ENCODE data around the gene WSB1.
A peak's percentile ranks its signal among the peaks of the same experiment; 100 is the strongest.

The WSB1 gene, protein sequence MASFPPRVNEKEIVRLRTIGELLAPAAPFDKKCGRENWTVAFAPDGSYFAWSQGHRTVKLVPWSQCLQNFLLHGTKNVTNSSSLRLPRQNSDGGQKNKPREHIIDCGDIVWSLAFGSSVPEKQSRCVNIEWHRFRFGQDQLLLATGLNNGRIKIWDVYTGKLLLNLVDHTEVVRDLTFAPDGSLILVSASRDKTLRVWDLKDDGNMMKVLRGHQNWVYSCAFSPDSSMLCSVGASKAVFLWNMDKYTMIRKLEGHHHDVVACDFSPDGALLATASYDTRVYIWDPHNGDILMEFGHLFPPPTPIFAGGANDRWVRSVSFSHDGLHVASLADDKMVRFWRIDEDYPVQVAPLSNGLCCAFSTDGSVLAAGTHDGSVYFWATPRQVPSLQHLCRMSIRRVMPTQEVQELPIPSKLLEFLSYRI

GRCh38 chr17:27293898-27294688 lies at the start of gene WSB1:
WSB1 (plus strand) TSS chr17:27294114; CDS start chr17:27294396, 282 bp downstream.
- H3K4me3 ChIP-seq (ENCODE audit: low read depth, low read length): peak within 1 kb of the TSS; percentile 84
- in situ Hi-C loops (cut with HindIII; ENCODE audit: low sequenced_read_pairs): no loop called here
- DNase-seq (ENCODE audit: low read depth): peak; percentile 63
- no peak for TF ChIP-seq CTCF (IDR thresholded peaks at IDR 0.05; ENCODE audit: low read depth, low read length, missing control alignments)

- DNase-seq (ENCODE audit: low read depth): peak; percentile 73
- in situ Hi-C loops (cut with HindIII; ENCODE audit: low sequenced_read_pairs): no loop called here
- no peak overlapping the region for H3K4me3 ChIP-seq (ENCODE audit: low read depth, low read length)
- TF ChIP-seq CTCF (IDR thresholded peaks at IDR 0.05; ENCODE audit: low read depth, low read length, missing control alignments): no peak
These were observed 49.3 kb upstream of the WSB1 start for GRCh38 chr17:27244491-27245223.

DNA sequence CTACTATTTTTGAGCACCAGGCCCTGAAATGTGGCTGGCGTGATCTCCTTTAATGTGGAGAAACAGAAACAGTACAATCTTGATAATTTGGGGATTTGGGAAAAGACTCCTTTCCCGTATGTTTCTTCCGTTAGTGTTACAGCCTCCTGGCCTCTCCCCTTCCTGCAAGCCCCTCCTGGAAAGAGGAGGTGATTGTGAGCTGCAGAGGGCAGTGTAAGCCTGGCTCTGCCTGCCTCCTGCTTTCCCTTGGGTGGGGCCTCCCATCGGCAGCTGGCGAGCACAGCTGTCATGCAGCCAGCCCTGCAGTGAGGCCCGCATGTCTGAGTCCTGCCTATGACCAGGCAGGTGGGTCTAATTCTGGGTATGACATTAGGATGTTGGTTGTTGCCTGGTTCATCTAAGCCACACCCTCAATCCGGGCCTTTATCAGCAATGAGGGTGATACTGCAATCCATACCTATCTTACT lies 48.7 kb upstream of the WSB1 start:
- no peak for DNase-seq (ENCODE audit: low read depth)
- no peak overlapping the region for H3K4me3 ChIP-seq (ENCODE audit: low read depth, low read length)
- in situ Hi-C loops (cut with HindIII; ENCODE audit: low sequenced_read_pairs): no loop called here
- TF ChIP-seq CTCF (IDR thresholded peaks at IDR 0.05; ENCODE audit: low read depth, low read length, missing control alignments): peak; percentile 48

GRCh38 chr17:27246537-27246936 lies 47.4 kb upstream of the WSB1 start:
- H3K4me3 ChIP-seq (ENCODE audit: low read depth, low read length): no peak overlapping the region
- no peak for TF ChIP-seq CTCF (IDR thresholded peaks at IDR 0.05; ENCODE audit: low read depth, low read length, missing control alignments)
- in situ Hi-C loops (cut with HindIII; ENCODE audit: low sequenced_read_pairs): no loop called here
- DNase-seq (ENCODE audit: low read depth): no peak

DNA sequence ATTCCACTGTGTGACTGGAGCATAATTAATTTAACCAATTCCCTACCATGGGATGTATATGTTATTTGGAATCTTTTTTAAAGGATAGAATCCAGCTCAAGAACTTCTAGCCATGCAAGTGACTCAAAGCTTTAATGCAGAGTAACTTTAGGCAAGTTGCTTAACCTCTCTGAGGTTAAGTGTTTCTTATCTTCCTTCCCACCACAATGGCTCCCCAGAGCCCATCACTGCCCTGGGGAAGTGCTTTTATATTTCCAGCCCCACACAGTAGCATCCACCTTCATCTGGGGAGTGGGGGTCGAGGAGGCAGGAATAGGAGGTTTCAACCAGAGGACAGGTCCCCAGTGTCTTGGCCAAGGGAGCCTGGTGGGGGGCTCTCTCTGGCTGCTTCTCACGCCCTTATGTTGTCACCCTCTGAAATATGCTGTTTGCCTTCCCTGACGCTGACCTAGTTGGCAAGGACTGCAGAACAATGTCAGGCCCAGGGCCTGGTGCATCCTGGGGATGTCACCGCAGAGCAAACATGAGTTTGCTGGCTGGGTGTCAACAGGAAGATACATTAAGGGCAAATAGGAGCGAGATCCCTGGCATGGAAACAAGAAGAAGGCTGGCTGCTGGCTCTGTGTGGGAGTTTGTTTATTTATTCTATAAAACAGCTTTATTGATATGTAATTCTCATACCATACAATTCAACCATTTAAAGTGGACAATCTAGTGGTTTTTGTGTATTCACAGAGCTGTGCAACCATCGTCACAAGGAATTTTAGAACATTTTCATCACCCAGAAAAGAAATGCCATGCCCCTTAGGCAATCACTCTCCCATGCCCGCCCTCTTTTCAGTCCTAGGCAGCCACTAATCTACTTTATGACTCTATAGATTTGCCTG lies 46.6 kb upstream of the WSB1 start:
- no peak for DNase-seq (ENCODE audit: low read depth)
- H3K4me3 ChIP-seq (ENCODE audit: low read depth, low read length): no peak overlapping the region
- in situ Hi-C loops (cut with HindIII; ENCODE audit: low sequenced_read_pairs): no loop called here
- no peak for TF ChIP-seq CTCF (IDR thresholded peaks at IDR 0.05; ENCODE audit: low read depth, low read length, missing control alignments)
